GM19239 (cell line): Measurements from ENCODE around the gene KCNQ5.
"Not testable (repeated sequence)": the region's sequence is repeated elsewhere in the genome, so short reads cannot be mapped to it uniquely, and the experiment has no call there.

Experiments used
- DNase-seq: peaks from one replicate; pipeline ENCODE4 v3.0.0; 2011; ENCODE audit warnings: low spot score; ENCODE audit not compliant: insufficient read length
- FAIRE-seq: peaks from 2 replicates; lab custom pipeline; 2011; peaks lifted over from hg19 to GRCh38; lab: Jason Lieb, UNC

Gene KCNQ5

DNA sequence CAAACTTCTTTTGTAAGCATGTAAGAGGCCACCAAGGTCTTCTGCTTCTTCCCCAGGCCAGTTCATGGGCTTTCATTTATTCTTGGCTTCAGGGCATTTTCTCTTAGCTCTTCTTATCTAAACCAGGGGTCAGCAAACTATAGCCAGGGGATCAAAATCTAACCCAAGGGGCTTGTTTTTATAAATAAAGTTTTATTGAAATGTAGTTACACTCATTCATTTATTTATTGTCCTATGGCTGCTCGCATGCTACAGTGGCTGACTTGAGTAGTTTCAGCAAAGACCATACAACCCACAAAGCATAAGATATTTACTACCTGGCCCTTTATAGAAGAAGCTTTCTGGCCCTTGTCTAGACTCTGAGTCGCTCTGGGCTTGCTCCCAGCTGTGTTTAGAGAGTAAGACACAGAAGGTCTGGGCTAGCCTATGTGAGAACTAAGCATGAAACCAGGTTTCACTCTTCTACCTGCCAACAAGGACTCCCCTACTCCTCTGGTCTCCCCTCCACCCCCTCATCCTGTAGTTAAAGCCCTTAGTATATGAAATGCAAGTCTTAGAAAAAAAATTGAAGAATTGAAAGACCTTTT, 560.2 kb downstream of the KCNQ5 start:
- FAIRE-seq, result peak; percentile 4
- no peak for DNase-seq

DNA sequence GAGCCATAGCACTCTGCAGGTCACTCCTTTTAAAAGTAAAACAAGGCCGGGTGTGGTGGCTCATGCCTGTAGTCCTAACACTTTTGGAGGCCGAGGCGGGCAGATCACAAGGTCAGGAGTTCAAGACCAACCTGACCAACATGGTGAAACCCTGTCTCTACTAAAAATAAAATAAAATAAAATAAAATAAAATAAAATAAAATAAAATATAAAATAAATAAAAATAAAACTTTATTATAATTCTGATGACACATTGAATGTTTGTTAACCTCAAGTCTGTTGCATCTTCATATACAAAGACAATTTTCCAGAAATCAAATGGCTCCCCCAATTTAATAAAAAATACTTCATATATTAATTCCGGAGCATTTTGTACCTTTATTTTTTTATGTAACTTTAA, 571.4 kb downstream of the KCNQ5 start:
- not testable (repeated sequence) for FAIRE-seq

DNA sequence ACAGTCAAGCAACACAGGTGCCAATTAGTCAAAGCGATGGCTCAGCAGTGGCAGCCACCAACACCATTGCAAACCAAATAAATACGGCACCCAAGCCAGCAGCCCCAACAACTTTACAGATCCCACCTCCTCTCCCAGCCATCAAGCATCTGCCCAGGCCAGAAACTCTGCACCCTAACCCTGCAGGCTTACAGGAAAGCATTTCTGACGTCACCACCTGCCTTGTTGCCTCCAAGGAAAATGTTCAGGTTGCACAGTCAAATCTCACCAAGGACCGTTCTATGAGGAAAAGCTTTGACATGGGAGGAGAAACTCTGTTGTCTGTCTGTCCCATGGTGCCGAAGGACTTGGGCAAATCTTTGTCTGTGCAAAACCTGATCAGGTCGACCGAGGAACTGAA, 572.9 kb downstream of the KCNQ5 start:
- DNase-seq (no peak), FAIRE-seq (no peak)

More for the DNA sequence above, 571.4 kb downstream of the KCNQ5 start:
- not testable (repeated sequence) for DNase-seq

DNA sequence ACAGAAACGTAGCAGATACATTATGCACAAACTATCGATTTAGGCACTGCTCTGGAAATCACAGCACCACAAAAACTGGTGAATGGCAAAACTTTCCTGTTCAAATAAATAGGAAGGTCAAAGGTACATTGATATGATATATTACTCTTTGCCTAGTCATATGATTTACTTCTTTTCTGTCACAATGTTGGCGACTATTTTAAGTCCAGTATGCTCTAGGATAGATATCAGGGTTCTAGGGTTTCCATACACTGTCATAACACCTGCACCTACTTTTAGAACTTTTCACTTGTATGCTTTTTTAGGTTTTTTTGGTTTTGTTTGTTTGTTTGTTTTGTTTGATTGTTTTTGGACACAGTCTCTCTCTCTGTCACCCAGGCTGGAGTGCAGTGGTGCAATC, 578.4 kb downstream of the KCNQ5 start:
- no peak for DNase-seq
- no peak for FAIRE-seq

- FAIRE-seq, result no peak
- DNase-seq, result no peak
These were observed 578.9 kb downstream of the KCNQ5 start for GRCh38 chr6:73200735-73201134.

- DNase-seq, result no peak
- no peak for FAIRE-seq
These were observed 581.2 kb downstream of the KCNQ5 start for GRCh38 chr6:73203098-73203497.

DNA sequence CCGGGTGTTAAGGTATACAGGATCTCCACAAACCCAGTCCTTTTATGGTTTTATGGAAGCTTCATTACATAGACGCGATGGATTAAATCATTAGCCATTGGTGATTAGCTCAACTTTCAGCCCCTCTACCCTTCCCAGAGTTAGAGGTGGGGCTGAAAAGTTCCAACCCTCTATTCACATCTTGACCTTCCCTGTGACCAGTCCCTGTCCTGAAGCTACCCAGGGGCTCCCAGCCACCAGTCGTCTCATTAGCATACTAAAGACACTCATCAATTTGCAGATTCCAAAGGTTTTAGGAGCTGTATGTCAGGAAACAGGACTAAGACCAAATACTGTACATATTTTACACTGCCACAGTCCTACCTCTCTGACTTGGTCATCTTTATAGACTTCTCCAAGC, 582.4 kb downstream of the KCNQ5 start:
- DNase-seq (no peak), FAIRE-seq (no peak)

DNA sequence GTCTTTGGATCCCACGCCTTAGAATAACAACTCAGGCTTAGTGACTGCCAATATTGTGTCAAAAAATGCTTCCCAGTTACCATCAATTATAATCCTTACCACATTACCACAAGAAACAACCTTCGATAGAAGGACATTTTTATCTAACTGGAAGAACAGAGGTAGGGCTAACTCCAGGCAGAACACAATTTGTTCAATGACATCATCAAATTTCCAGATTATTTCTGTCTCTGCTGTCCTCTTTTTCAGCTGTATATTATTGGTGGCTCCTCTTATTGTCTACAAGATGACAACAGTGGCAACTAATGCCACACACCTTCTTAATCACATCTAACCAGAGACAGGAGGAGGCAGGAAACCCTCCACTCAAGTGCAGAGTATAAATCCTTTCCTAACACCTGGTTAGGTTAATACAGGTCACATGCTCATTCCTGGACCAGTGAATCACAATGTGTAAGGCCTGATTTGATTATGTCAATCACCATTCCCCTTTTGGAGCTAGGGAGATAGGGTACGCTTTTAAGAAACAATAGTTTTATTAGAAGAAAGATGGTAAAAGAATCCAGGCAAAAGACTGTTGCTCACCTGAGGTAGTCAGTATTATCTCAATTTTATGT, 585.5 kb downstream of the KCNQ5 start:
- FAIRE-seq (no peak), DNase-seq (no peak)

DNA sequence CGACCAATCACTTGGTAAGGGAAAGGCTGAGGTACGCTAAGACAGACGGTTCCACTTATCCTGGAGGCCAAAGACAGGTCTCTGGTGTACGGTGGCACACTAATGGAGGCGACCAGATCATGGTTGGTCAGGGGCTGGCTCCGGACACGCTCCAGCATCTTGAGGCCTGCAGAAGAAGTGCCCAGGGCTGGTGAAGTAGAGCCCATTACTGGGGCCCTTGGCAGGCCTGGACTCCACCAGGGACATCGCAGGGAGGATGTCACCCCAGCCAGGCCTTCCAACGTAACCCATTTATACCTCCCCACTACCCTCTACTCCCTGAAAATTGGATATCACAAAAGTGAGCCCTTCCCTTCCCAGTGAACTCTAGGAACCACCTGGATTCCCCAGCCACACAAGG, 587.3 kb downstream of the KCNQ5 start:
- no peak for FAIRE-seq
- DNase-seq, result no peak

DNA sequence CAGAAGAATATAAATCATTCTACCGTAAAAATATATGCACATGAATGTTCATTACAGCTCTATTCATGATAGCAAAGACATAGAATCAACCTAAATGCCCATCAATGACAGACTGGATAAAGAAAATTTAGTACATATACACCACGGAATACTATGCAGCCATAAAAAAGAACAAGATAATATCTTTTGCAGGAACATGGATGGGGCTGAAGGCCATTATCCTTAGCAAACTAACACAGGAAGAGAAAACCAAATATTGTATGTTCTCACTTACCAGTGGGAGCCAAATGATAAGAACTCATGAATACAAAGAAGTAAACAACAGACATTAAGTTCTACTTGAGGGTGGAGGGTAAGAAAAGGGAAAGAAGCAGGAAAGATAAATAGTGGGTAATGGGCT, 595.0 kb downstream of the KCNQ5 start:
- FAIRE-seq, result no peak
- DNase-seq, result no peak

DNA sequence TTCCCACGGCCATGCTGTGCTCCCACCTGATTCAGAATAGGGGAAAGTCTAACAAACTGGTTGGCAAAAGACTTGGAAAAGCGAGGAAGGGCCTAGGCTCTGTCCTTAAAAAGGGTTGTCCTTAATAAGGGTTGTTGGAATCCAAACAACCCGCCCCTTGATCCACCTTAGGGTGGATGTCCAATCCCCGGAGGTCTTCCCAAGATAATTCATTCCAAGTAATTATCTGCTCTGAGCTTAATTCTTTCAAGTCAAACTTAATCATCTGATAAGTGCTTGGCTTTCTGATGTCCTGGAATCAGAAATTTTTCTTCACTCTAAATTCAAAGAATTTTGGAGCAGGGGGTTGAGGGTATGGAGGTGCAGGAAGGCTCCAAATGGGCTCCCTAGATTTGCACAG, 603.5 kb downstream of the KCNQ5 start, which contains the start of gene KHDC1L:
Gene KHDC1L (minus strand): TSS at position 101 of the 400 bp plus-strand sequence. CDS start 88 bp downstream, at position 13.
- FAIRE-seq, result no peak
- no peak for DNase-seq

- DNase-seq, result no peak
- FAIRE-seq, result no peak
These were observed 605.9 kb downstream of the KCNQ5 start for GRCh38 chr6:73227606-73228255.

- DNase-seq, result no peak
- FAIRE-seq, result peak; percentile 54
These were observed 610.1 kb downstream of the KCNQ5 start for GRCh38 chr6:73231986-73232391.

DNA sequence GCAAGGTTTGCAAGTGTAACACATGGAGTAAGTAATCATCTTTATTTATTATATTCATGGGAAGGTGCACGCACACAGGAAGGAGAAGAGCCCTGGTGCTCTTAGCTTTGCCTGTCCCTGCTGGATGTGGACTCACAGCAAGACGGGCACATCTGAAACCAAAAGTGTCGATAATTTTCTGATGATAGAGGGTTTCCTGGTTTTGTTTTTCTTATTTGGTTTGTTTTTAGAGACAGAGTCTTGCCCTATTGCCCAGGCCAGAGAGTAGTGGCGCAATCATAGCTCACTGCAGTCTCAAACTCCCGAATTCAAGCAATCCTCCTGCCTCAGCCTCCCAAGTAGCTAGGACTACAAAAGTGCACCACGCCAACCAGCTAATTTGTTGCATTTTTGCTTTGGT, 611.2 kb downstream of the KCNQ5 start:
- DNase-seq, result no peak
- FAIRE-seq, result no peak

- not testable (repeated sequence) for FAIRE-seq, DNase-seq
These were observed 612.1 kb downstream of the KCNQ5 start for GRCh38 chr6:73233971-73234370.

DNA sequence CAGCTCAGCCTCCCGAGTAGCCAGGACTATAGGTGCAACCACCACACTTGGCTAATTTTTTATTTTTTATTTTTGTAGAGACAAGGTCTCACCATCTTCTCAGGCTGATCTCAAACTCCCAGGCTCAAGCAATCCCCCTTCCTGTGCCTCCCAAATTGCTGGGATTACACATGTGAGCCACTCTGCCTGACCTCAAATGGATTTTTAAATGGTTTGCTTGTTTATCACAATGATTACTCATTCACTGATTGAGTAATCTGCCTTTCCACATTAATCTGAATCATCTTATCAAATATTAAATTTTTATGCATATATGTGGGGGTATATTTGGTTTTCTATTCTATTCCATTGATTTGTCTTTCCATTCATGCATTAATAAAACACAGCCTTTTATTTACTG, 612.9 kb downstream of the KCNQ5 start:
- DNase-seq, result no peak
- no peak for FAIRE-seq

DNA sequence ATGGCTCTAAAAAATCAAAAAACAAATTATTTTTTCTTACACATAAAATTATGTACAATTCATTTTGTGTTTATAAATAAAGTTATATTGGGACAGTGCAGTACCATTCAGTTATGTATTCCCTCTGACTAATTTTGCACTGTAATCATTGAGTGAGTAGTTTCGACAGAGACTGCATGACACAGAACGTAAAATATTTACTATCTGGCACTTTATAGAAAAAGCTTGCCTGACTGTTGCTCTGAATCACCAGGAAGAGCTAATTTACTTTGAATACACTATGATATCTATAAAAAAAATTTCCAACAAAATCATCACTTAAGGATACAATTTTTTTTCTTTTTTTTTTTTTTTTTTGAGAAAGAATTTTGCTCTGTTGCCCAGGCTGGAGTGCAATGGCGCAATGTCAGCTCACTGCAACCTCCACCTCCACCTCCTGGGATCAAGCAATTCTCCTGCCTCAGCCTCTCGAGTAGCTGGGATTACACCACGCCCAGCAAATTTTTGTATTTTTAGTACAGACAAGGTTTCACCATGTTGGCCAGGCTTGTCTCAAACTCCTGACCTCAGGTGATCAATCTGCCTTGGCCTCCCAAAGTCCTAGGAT, 614.4 kb downstream of the KCNQ5 start:
- no peak for FAIRE-seq
- no peak for DNase-seq

- FAIRE-seq, result no peak
- DNase-seq, result no peak
These were observed 618.9 kb downstream of the KCNQ5 start for GRCh38 chr6:73240730-73241129.

DNA sequence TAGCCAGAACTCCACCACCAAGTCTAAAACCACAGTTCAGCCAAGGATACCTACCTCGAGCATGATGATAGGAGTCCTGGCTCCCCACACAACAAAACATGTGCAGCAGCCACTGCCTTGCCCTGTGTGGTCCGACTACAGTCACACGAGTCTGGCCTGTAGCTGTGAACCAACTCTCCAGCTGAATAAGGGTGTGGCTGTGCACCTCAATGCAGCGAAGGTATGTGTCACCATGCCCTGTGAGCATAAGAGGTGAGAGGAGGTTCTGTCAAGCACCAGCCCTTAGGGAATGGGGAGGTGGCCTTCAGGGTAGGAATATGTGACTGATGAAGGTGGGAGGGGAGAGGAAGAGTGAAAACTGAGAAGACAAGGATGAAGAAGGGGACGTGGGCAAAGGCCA, 620.1 kb downstream of the KCNQ5 start:
- FAIRE-seq (no peak), DNase-seq (no peak)
